HG03139 (cell line): ENCODE data around the gene DNAJC6.
A peak's percentile ranks its signal among the peaks of the same experiment; 100 is the strongest.

Experiments
- ATAC-seq: cut with Tn5 transposase; IDR thresholded peaks from one replicate; pipeline ENCODE4 v1.9.1; 2021; ENCODE audit not compliant: unreplicated experiment

DNAJC6 gene

DNA sequence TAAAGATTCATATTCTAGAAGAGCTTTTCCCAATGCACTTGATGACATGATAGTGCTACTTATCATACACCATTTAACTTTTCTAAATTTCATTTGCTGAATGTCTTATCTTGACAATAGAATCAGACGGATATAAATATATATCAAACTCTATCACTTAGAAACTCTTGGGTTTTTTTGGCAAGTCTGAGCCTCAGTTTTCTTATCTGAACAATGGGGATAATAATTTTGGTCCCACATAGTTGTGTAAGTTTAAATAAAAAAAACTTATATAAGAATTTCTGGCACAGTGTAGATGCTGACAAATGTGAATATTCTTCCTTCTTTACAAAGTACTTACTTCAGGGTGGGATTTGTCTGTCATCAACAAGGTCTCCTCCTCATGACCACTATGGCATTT lies 89.7 kb downstream of the DNAJC6 start:
- no peak for ATAC-seq

DNA sequence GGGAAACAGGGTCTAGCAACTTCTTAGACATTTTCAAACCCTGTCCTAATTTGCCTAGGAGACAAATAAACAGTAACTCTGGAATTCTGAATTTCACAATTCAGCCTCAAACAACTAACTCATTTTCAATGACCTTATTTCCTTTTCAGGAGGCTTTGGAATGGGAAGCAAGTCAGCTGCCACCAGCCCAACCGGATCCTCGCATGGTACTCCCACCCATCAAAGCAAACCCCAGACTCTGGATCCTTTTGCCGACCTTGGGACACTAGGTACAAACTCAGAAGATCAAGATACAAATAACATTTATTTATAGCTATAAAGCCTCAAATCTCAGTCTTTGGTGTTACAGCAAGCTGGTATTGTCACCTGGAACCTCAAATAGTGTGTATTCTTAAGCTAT lies 92.3 kb downstream of the DNAJC6 start:
- no peak for ATAC-seq

DNA sequence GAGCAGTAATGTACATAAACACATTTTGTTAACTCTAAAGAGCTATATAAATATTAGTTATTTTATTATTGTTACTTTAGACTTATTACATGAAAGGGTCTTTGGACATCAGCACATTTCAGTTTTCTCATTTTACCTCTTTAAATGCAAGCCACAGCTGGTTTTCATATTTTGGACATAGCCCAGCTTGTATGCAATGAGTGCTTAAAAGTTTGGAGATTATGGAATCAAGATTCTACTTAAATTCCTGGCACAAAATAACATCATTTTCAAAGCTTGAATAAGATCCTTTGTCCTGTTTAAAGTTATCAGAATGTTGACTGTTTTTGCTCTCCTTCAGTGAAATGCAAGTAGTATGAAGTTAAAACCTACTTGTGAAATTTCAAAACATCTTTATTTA lies 95.6 kb downstream of the DNAJC6 start:
- no peak for ATAC-seq

DNA sequence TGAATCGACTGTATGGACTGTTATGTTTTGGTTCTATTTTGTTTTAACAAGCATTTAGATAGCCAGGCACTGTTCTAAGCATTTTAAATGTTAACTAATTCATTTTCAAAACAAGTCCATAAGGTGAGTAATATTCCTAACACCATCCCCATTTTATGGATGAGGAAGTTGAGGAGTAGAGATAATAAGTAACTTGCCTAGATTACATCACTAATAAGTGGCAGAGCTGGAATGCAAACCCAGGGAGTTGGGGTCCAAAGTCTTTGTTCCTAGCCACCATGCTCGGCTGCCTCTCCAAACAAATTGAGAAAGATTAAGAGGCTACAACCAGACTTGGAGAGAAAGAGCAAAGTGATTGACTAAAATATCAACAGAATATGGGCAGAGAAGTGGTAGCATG lies 98.5 kb downstream of the DNAJC6 start:
- no peak for ATAC-seq

DNA sequence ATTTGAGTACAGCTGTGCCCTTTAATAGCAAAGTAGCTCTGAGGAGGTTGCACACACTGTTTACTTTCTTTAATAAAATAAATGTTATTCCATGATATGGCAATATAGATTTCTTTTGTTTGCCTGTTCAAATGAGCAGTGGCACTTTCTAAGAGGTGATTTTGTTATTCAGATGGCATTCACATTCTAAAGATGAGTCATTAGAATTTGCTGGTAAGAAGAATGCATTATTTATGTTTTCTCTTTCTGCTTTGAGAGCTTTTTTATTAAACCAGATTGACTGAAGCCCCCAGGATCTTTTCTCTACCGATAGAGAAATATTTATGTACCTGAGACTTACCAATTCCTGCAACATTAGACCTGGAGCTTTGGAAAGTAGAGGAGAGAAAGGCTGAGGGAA lies 100.0 kb downstream of the DNAJC6 start:
- no peak for ATAC-seq

DNA sequence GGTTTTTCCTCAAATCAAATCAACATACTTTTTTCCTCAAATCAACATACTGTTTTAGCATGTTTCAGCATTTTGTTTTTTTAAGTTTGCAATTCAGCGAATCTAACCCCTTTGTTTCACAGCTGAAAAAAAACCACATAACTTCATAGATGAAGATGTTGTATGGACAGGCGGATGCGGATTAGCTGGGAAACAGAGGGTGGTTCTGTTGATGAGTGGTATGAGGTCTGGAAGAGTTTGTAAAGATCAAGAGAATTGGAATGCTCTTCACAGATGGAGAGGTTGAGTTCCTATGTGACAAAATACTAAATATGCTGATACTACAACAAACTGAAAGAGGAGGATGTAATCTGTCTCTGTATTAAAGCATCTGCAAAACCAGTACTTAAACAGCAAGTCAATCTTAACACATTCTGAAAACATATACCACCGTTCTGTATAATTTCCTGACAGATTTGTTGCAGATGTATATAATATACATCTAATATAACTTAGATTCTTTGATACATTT lies 100.5 kb downstream of the DNAJC6 start:
- no peak for ATAC-seq

DNA sequence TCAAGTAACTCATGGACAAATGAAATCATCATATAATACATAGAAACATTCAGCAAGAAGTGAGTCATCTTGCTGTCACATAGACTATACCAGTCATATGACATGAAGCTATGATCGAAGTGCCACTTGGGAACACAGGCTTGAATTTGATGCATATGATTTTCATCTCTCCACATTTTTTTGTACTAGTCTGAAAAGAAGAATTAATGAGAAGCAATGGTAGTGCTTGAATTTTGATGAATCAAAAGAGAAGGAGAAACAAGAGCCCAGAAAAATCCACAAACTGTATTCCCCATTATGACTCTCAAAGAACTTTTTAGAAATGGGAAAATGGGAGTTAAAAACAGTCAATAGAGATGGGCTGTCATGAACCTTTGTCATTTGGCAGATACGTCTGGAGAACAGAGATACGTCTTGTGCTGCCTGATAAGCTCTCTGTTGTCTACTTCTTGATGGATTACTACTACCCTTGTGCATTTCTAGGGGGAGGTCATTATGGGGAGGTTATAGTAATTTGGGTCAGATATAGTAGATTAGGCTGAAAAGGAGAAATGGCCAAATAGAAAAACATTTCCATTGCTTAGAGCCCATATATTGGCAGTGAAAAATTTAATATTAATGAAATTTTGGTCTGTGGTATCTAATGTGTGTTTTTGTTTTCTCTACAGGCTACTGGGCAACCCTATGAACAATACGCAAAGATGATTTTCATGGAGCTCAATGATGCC lies 103.1 kb downstream of the DNAJC6 start:
- no peak for ATAC-seq

DNA sequence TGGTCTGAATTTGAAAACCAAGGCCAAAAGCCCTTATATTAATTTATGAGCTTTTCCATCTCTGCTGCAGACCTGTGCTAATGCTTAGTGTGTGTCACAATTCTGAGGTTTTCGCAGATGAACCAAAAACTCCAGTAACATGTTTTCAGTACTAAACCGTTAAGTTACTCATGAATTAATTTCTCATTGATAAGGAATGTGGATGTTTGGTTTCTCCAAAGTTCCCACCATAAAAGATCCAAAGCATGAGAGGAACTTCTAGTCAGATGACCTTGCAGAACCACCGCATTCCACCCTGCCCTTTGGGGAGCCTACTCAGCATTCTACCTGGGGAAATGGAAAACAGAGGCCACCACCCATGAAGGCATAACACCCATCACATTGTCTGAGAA lies 103.6 kb downstream of the DNAJC6 start:
- ATAC-seq: no peak

DNA sequence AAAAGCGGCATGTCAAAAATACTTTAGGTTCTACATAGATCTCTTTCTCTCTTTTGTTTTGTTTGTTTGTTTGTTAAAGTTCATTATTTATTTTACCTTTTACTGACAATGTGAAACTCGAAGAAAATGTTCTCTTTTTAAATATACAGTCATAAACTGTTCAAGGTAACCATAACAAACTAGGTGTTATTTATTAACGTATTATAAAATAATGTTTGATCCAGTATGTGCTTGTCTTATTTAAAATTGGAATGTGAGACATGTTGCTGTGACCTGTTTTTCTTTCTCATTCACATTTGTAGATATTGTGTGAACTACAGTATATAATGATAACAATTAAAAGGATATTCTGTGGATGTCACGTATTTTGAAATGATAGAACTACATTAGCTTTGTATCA lies 105.2 kb downstream of the DNAJC6 start:
- ATAC-seq: no peak

DNA sequence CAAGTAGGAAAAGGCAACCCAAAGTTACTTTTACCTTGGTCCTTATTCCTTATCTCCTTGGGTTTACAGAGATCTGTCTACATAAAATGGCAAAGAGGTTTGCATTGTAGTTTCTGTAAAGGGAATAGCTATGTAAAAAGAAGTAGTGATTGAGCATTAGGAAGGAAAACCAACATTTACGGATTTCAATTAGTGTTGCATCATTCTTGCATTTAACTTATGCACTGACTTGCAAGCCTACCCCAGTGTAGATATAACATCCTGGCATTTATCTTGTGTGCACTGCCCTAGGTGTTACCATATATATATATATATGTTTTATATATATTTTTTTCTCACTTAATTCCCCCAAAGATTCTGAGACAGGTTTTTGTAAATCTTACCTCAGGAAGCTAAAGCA lies 107.4 kb downstream of the DNAJC6 start:
- ATAC-seq: no peak

DNA sequence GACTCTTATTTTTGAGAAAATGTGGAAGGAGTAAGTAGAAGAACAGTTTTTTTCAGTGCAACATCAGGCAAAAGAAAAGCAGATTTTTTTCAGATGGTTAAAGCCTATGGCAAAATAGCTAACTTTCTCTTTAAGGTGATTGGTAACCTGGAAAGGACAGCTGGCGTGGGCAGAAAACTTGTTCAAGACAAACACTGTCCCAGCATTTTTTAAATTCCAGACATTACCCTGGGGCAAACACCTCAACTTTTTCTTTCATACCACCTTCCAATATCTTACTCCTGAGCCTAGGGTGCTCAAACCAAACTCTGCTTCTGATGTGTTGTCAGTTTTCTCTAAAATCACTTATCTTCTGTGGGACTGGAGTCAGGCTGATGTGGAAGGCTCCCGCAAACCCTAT lies 108.4 kb downstream of the DNAJC6 start:
- ATAC-seq: no peak

DNA sequence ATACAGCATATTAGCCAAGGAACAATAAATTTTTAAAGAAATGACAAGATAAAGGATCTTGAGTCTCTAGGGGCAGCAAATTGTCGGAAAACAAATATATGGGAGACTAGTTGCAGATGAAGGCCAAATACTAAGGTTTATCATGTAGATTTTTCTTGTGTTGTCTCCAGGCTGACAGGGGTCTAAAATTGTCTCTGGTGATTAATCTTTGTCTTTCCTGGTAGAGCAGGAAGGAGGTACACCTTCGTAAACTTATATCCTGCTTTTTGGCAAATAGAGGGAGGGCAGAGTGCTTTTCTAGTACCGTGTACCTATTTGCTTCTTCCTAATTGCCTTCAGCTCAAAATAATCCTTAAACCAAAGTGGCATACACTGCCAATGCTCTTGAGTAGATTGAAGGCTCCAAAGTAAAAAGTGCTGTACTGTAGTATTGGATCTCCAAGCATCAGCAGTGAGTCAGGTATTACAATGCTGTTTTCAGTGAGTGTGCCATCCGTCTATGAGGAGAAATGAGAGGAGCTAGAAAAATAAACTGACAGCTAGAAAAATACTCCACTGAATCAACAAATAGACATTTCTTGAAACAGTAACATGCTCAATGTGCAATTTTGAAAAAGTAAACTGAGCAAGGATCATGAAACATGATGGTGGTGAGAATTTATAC lies 109.3 kb downstream of the DNAJC6 start:
- ATAC-seq: no peak

DNA sequence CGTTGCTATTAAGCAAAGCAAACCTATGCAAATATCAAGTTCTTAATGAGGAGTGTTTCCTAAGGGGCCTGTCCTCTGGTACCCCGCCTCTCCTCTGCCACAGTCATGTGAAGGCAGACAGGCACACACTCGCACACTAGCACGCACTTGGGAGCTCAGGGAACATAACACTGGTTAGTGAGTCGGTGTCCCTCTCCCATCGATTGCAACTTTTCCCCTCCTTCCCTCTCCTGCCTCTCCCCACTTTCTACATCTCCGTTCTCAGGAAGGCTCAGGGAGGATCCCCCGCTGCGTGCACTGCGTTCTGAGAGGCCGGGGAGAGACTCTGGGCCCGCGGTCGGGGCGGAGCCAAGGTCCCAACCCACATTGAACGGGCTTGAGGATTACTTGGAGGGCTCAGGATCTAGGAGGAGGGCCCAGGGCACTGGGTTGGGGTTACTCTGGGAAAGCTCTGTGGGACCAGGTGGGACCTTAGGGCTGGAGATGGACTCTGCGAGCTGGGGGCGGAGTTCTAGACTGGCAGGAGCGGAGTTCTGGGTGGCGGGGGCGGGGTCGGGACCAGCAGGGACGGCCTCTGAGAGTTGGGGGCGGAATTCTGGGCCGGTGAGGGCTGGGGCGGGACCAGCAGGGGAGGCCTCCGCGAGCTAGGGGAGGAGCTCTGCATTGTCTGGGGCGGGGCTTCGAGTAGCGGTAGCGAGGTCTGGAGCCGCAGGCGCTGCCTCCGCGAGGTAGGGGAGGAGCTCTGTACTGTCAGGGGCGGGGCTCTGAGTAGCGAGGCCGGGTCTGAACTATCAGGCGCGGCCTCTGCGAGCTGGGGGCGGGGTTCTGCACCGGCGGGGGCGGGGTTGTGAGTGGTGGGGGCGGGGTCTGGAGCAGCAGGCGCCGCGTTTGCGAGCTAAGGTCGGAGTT lies 110.6 kb downstream of the DNAJC6 start:
- ATAC-seq: peak; percentile 94

DNA sequence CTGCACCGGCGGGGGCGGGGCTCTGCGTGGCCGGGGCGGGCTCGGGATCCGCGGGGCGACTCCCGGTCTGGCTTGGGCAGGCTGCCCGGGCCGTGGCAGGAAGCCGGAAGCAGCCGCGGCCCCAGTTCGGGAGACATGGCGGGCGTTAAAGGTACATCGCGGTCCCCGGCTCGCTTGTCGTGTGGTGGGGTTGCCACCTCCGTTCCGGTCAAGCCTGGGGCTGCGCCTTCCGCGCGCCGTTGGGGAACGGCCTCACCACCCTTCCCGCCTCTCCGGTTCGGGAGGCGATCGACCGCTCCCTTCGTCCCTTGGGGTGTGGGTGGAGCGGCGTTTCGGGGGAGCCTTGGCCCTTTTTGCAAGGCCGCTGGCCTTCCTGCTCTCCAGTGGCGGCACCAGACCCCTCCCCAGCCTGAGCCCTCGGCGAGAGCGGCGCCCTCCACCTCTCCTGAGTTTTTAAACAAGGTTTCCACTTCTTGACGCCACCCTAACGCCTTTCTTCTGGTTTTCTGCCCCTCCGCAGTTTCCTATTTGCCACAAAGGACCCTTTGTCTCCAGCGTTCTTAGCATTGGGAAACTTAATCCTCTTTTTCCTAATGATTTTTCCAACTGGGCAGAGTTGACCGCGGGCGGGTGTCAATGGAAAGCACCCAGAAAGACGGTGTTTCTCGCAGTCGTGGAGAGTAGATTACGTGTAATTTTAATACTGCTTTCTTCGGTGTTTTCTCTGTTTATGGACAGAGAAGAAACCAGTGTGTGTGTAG lies 111.4 kb downstream of the DNAJC6 start, which contains the start of the genes LEPR and LEPROT:
Gene LEPR, plus strand, starts transcription at position 79 of the 761 bp plus-strand sequence. CDS start 144,898 bp downstream, outside the sequence.
Gene LEPROT, plus strand, starts transcription at position 79 of the 761 bp plus-strand sequence. Its CDS starts 57 bp downstream, at position 136.
- no peak for ATAC-seq

DNA sequence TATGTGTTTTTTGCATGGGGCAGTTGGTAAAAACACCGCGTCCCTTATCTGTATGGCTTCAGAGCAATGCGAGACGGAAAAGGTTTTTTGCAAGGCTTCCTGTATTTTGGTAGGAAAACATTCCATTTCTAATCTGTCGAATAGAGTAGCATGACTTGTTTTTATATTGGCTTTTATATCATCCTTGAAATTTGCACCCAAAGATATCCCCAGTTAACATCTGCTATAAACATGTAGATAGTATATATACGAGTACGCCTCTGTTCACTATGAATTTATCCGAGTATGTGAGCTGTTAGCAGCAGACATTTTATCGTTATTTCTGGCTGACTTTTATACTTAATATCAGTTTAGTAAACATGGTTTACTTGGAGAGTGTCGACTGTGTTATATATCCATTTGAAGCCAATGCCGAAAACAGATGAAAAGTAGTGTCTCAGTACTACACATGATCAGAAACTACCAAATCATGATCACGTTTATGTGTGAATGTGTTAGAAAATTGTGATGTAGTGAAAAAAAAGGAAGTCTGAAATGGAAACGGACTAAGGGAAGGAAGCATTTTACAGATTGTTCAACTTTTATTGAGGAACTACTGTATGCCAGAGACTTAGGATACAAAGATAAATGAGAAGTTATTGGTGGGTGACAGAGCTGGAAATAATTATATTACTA lies 112.1 kb downstream of the DNAJC6 start:
- ATAC-seq: no peak

DNA sequence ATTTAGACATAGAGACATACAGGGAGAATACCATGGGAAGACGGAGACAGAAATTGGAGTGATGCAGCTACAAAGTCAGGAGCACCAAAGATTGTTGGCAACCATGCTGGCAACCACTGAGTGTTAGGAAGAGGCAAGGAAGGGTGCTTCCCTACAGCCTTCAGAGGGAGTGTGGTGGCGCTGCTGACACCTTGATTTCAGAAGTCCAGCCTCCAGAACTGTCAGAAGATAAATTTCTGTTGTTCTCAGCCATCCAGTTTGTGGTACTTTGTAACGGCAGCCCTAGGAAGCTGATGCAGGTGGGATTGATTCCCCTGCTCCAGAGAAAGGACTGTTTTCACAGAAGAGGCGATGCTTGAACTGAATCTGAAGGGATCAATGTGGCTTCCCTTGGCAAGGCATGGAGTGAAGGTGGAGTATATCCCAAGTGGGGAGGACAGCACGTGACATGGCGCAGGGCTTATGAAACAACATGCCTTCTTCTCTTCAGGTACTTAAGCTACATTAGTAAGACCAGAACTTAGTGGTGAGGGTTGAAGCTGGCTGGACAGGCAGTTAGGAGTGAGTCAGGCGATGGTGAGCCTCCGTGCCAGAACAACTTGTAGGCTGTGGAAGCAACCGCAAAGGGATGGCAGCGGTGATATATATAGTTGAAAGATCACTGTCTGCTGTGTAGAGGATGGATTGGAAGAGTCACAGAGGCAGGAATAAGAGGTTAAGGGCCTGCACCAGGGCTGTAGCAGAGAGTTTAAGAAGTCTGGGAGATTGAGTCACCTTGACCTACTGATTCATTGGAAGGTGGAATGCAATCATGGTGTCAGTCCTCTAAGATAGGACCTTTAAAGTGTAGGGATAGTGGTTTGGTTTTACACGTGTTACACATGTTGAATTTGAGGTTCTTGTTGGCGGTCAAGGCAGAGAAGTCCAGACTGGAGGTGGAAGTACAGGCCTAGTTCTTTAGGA lies 113.2 kb downstream of the DNAJC6 start:
- no peak for ATAC-seq

DNA sequence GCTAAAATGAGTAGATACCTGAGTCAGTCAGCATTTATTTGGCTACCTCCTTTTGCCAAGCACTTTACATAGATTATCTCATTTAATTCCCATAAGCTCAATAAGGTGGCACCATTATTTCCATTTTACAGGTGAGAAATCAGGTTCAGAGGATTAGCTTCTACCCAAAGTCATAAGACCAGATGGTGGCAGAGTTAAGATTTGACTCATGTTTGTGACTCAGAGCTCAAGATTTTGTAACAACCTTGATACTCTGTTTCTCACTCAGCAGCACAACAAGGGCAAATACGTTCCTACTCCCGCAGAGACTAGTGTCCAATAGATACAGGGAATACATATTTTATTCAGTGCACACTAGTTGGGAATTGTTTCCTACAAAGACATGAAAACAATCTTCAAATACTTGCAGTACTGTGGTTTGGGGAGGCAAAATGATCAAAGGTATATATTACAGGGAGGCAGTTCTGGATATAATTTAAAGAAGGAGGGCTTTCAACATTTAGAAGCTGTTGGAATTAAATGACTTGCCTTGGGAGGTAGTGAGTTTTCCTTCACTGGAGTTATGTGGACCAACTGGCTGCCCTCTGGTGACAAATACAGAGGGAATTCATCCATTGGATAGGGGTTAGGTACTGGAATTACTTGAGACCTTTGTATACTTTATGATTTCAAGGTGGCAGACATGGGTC lies 114.7 kb downstream of the DNAJC6 start:
- ATAC-seq: no peak

DNA sequence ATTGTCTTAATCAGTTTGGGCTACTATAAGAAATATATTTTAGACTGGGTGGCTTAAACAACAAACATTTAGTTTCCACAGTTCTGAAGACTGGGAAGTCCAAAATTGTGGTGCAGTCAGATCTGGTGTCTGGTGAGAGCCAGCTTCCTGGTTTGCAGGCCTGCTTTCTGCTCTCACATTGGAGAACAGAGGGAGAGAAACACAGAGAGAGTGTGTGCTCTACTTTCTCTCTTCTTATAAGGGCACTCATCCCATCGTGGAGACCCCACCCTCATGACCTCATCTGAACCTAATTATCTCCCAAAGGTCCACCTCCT lies 115.2 kb downstream of the DNAJC6 start:
- no peak for ATAC-seq
